ENCODE data around the gene FBXO31.

The FBXO31 gene

DNA sequence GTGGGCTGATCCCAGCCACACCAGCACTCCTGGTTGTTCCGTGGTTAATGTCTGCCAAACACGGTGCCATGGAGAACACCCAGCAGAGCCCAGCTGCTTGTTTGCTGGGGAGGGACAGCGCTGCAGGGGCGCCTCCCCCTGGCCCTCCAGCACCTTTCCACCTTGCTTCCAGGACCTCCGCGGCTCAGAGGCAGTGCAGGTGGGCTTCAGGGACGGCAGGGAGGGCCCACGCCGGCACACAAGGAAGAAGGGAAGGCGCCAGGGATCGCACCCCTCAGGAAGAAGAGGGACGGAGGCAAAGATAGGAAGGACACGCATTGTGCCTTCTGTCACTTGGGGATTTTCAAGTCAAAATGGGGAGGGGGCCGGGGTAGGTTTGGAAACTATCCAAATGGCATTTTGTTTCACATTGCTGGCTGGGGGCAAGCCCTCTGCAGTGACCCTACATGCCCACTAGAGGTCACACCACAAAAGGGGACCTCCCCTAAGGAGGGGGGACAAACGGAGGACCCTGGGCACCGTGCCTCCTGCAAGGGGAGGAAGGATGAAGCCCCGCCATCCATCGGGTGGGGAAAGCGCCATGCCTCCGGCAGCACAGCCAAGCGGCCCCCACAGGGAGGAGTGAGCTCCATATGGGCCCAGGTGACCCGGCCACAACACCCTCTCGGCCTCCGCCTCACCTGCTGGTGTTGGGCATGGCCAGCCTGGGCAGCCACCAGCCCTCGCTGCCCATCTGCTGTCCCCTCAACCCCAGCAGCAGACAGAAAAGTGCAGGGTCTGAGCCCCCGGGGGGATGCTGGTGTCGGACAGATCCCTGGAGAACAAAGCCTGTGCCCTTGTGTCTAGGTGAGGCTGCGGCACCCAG is 58.9 kb downstream of the FBXO31 start (continued):
- TF ChIP-seq, protein P1, sequence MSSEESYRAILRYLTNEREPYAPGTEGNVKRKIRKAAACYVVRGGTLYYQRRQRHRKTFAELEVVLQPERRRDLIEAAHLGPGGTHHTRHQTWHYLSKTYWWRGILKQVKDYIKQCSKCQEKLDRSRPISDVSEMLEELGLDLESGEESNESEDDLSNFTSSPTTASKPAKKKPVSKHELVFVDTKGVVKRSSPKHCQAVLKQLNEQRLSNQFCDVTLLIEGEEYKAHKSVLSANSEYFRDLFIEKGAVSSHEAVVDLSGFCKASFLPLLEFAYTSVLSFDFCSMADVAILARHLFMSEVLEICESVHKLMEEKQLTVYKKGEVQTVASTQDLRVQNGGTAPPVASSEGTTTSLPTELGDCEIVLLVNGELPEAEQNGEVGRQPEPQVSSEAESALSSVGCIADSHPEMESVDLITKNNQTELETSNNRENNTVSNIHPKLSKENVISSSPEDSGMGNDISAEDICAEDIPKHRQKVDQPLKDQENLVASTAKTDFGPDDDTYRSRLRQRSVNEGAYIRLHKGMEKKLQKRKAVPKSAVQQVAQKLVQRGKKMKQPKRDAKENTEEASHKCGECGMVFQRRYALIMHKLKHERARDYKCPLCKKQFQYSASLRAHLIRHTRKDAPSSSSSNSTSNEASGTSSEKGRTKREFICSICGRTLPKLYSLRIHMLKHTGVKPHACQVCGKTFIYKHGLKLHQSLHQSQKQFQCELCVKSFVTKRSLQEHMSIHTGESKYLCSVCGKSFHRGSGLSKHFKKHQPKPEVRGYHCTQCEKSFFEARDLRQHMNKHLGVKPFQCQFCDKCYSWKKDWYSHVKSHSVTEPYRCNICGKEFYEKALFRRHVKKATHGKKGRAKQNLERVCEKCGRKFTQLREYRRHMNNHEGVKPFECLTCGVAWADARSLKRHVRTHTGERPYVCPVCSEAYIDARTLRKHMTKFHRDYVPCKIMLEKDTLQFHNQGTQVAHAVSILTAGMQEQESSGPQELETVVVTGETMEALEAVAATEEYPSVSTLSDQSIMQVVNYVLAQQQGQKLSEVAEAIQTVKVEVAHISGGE (tag by site-specific recombination; conservative IDR thresholded peaks at IDR 0.05; ENCODE audit: low read depth) = no peak
- TF ChIP-seq, protein P2, sequence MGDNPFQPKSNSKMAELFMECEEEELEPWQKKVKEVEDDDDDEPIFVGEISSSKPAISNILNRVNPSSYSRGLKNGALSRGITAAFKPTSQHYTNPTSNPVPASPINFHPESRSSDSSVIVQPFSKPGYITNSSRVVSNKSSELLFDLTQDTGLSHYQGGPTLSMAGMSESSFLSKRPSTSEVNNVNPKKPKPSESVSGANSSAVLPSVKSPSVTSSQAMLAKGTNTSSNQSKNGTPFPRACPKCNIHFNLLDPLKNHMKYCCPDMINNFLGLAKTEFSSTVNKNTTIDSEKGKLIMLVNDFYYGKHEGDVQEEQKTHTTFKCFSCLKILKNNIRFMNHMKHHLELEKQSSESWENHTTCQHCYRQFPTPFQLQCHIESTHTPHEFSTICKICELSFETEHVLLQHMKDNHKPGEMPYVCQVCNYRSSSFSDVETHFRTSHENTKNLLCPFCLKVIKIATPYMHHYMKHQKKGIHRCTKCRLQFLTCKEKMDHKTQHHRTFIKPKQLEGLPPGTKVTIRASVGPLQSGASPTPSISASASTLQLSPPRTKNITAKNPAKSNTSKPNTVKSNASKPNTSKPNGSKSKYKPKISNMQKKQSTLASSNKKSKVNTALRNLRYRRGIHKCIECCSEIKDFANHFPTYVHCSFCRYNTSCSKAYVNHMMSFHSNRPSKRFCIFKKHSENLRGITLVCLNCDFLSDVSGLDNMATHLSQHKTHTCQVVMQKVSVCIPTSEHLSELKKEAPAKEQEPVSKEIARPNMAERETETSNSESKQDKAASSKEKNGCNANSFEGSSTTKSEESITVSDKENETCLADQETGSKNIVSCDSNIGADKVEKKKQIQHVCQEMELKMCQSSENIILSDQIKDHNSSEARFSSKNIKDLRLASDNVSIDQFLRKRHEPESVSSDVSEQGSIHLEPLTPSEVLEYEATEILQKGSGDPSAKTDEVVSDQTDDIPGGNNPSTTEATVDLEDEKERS (tag by site-specific recombination; IDR thresholded peaks at IDR 0.05) = no peak
- TF ChIP-seq ZNF776 (tag by site-specific recombination; IDR thresholded peaks at IDR 0.05; ENCODE audit: borderline replicate concordance) (no peak), ZNF610 (tag by site-specific recombination; IDR thresholded peaks at IDR 0.05; ENCODE audit: borderline replicate concordance) (no peak), HOXC10 (CRISPR knock-in tag; IDR thresholded peaks at IDR 0.05) (no peak), ZNF155 (tag by site-specific recombination; IDR thresholded peaks at IDR 0.05) (no peak), BCL11A (tag by site-specific recombination; IDR thresholded peaks at IDR 0.05; ENCODE audit: low read depth) (no peak), ZNF48 (tag by site-specific recombination; IDR thresholded peaks at IDR 0.05) (no peak), KLF16 (tag by site-specific recombination; IDR thresholded peaks at IDR 0.05) (0 out of 2 replicates have a peak, but pooled peaks have one; percentile 28), ZNF521 (tag by site-specific recombination; IDR thresholded peaks at IDR 0.05) (no peak)
- TF ChIP-seq, protein P3, sequence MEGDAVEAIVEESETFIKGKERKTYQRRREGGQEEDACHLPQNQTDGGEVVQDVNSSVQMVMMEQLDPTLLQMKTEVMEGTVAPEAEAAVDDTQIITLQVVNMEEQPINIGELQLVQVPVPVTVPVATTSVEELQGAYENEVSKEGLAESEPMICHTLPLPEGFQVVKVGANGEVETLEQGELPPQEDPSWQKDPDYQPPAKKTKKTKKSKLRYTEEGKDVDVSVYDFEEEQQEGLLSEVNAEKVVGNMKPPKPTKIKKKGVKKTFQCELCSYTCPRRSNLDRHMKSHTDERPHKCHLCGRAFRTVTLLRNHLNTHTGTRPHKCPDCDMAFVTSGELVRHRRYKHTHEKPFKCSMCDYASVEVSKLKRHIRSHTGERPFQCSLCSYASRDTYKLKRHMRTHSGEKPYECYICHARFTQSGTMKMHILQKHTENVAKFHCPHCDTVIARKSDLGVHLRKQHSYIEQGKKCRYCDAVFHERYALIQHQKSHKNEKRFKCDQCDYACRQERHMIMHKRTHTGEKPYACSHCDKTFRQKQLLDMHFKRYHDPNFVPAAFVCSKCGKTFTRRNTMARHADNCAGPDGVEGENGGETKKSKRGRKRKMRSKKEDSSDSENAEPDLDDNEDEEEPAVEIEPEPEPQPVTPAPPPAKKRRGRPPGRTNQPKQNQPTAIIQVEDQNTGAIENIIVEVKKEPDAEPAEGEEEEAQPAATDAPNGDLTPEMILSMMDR (tag by site-specific recombination; IDR thresholded peaks at IDR 0.05) = peak; percentile 79

DNA sequence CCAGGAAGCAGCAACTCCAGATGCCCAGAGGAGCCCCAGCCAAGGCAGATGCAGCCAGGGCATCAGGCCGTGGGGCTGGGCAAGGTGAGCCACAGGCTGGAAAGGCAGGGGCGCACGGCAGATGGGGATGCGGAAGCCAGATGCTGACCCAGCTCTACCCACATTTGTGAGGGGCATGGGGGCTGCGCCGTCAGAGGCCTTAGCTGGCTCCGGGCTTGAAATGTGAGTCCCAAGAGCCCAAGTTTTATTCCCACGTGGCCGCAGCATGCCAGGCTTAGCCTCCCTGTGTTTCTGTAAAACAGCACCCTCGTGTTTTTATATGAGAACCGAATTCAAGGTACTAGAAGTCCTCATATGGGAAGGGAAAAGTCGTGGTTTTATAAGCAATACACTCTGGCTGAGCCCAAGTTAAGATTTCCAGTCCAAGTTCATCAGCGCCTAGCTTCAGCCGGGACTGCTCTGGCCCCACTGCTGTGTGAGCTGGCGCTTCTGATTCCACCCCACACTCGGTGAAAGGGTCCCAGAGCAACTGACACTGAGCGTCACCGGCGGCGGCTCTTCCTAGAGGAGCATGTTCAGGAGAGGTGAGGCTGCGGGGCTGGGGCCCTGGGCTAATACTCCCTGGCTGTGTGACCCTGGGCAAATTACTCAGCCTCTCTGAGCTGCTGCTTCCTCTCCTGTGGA is 59.7 kb downstream of the FBXO31 start:
- ChIA-PET CTCF (interaction anchor here (0.6 to 1.2 kb wide), 5 partner anchors 33 to 532 kb away, joined by 3 to 5 read pairs (median 4); no protein-coding TSS in a partner anchor), POLR2A (interaction anchor here (1.2 kb wide), 1 partner anchor 60 kb away, joined by 4 read pairs; the partner anchor contains the start of gene FBXO31)
- Histone ChIP-seq H3K4me1 (ENCODE audit: control insufficient read depth, insufficient read depth, low read length) (no peaks in the 10 kb centered on the region), H3K27ac (ENCODE audit: extremely low read depth, low read depth, low read length) (no peak overlapping the region), H3K4me3 (ENCODE audit: low read depth, low read length) (no peak overlapping the region), H3K36me3 (ENCODE audit: control insufficient read depth in 2 of 2, insufficient read depth in 1 of 2, low read length in 2 of 2) (peaks cover 0 to 22% of the 10 kb centered on the region in 2 experiments; a peak in 1 of 3 replicates), H3K9me3 (ENCODE audit: control insufficient read depth, insufficient read depth, low read depth, low read length) (no peaks in the 10 kb centered on the region)
- TF ChIP-seq, protein P4, sequence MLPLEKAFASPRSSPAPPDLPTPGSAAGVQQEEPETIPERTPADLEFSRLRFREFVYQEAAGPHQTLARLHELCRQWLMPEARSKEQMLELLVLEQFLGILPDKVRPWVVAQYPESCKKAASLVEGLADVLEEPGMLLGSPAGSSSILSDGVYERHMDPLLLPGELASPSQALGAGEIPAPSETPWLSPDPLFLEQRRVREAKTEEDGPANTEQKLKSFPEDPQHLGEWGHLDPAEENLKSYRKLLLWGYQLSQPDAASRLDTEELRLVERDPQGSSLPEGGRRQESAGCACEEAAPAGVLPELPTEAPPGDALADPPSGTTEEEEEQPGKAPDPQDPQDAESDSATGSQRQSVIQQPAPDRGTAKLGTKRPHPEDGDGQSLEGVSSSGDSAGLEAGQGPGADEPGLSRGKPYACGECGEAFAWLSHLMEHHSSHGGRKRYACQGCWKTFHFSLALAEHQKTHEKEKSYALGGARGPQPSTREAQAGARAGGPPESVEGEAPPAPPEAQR (tag by site-specific recombination; IDR thresholded peaks at IDR 0.05) = no peak
- peak; percentile 65; the same call in 1 of the 2 replicates for TF ChIP-seq ZNF768 (tag by site-specific recombination; IDR thresholded peaks at IDR 0.05)

All from HEK293 (cell line).